Activated naive CD4-positive, alpha-beta T cell (primary cell): Measurements from ENCODE around the gene FXYD7.
A peak's percentile ranks its signal among the peaks of the same experiment; 100 is the strongest.

Experiments used
- DNase-seq, 4 experiments: peaks; one replicate each; lab custom pipeline; 2025; lab: John Stamatoyannopoulos, UW

The FXYD7 gene

DNA sequence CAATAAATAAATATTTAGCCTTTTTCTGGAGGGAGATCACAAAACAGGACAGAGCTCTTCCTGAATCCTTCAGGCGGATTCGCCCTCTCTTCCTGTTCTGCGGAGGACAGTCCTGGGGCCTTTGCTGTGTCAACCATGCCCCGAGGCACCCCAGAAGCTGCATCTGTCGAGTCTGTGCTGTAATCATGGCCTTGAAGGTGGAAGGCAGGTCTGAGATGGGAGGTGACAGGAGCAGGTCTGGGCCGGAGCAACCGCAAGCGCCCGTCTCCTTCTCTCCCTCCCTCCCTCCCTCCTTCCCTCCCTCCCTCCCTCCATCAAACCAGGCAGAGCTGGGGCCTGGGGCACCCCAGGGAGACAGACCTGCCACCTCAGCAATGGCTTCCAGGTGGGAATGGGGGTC lies 32.1 kb upstream of the FXYD7 start:
- DNase-seq: no peak

DNA sequence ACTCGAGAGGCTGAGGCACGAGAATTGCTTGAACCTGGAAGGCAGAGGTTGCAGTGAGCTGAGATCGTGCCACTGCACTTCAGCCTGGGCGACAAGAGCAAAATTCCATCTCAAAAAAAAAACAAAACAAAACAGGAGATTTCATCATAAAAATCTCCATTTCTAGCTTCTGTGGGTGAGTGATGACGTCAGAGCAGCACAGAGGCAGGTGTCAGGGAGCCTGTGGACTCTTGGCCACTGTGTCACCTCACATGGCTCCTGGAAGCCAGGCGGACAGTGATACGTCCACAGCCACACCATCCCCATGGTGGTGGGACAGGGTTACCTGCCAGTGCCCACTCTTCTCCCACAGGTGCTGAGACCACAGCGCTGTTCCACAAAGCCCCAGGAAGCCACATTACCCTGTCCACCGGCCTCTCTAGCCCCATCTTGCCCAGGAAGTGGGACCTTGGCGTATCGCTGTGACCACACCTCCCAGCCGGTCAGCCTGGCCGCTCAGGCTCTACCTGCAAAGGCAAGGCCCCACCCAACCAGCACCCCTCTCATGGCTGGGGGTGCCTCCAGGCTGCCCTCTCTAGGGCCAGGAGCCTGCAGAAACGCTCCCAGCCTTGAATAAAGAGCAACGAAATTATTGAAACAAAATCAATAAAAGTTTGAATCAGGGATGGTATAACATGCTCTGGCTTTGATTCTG lies 29.9 kb upstream of the FXYD7 start:
- no peak for DNase-seq

DNA sequence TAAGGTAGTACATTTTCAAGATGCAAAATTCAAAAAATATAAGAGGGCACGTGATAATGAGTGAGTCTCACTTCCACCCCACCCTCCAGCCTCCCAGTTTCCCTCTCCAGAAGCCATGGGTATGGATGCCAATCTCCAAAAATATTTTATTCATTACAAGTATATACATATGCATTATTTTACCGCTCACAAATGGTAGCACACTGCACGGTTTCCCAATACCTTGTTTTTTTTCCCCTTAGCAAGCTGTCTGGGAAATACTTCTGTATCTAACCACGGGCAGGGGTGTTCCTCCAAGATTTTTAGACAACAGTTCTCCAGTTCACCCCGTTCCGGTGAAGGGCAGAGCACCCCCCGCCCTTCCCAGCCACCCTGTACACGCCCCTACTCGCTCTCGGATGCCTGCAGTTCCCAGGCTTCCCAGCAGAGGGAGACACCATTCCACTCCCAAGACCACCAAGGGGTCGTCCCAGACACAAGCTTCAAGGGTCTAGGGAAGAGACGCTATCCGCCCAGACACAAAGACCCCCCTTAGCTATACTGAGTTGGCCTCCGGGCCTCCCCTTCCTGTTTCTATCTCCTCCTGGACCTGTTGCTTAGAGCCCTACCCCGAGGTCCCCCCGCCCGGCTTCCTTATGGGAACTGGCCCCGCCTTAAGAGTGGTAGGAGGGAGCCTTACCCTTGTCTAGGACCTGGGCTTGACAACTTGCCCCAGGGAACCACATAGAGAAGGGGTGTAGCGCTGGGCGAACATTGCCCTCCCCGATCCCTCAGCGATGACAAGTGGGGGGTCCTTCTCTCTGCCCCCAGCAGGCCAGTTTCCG lies 28.5 kb upstream of the FXYD7 start:
- DNase-seq: peak; percentile 45 to 63 (median 52)

DNA sequence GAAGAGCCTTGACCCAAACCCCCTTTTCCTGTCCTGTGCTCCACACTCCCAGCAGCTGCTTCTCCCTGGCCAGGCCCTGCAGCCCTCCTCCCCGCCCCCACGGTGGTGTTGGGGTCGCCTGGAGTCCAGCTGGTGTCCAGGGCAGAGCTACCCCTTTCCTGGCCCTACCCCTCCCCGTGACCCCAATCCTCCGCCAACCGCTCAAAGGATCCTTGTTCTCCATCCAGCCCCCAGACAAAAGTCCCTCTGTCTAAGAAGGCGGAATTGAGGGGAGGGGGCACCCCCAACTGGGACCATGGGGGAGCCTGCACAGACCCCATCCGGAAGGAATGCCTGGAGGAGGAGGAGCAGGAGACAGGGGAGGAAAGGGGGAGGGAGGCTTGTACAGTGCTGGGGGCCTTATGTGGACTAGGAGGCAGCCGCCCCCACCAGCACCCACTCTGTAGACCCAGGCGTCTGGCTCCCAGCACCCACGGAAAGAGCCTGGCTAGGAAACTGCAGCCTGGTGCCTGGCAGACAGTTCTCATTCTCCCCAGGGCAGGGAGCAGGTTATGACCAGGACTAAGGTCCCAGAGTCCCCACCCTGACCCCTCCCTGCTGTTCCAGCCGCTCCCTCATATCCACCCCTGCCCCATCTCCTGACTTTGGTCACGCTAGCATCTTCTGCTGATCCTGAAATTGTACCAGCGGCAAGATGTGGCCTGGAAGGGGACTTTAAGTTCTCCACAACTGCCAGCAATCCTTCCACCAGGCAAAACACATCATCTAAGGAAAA lies 27.7 kb upstream of the FXYD7 start, which contains the start of gene FXYD3:
Gene FXYD3 (plus strand): TSS at position 647 of the 775 bp plus-strand sequence. CDS start 3,554 bp downstream, outside the sequence.
- no peak for DNase-seq

DNA sequence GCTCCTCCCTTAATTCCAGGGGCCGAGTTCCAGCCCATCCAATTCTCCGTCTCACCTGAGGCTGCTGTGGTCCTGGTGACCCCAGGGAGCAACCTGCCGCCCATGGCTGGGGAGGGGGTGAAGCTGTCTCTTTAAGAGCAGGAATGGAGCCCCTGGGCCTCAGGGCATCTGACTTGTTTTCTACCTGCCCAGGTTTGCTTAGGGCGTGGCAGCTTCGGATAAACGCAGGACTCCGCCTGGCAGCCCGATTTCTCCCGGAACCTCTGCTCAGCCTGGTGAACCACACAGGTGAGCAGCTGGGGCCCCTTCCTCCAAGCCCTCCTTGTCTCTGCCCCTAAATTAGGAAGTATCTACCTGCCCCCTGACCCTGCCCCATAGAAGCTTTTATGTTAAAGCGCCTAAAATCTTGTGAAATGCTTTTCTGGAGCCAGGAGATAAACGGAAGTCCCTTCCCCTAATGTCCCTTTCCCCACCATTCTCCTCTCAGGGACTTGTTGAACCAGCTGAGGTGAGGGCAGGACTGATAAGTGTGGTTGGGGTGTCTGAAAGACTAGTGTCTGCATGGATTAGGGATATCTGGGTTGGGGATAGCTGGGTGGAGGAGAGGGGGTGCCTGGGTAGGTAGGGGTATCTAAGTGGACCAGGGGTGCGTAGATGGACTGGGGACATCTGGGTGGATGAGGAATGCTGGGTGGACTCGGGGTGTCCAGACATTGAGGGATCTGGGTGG lies 26.8 kb upstream of the FXYD7 start:
- no peak for DNase-seq

DNA sequence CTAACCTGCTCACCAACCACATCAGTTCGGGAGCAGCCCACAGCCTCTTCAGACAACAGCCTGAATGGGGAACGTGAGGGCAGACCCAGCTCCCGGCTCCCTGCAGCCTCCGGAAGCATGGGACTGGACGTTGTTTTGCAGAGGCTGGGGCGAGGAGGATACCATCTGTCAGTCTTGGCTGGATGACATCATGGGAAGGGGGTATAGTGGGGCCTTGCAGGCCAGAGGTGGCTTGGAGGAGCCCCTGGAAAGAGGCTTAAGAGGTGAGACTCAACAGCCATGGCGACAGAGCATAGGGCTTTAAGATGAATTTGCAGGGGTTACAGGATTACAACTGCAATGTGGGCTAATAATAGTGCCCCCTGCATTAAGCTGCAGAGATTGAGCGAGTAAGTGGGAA lies 25.9 kb upstream of the FXYD7 start:
- DNase-seq: no peak

DNA sequence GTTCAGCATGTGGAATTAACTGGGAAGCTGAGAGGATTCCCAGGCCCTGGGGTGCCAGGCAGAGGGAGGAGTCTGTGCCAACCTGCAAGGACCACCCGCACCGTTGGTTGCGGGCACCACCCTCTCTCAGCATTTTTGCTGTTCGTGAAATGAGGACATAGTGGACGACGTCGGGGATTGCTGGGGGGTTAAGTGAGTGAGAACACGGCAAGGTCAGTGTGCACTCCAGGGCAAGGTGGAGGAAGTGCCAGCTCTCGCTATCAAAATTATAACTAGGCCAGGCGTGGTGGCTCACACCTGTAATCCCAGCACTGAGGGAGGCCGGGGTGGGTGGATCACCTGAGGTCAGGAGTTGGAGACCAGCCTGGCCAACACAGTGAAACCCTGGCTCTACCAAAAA lies 25.3 kb upstream of the FXYD7 start:
- no peak for DNase-seq

DNA sequence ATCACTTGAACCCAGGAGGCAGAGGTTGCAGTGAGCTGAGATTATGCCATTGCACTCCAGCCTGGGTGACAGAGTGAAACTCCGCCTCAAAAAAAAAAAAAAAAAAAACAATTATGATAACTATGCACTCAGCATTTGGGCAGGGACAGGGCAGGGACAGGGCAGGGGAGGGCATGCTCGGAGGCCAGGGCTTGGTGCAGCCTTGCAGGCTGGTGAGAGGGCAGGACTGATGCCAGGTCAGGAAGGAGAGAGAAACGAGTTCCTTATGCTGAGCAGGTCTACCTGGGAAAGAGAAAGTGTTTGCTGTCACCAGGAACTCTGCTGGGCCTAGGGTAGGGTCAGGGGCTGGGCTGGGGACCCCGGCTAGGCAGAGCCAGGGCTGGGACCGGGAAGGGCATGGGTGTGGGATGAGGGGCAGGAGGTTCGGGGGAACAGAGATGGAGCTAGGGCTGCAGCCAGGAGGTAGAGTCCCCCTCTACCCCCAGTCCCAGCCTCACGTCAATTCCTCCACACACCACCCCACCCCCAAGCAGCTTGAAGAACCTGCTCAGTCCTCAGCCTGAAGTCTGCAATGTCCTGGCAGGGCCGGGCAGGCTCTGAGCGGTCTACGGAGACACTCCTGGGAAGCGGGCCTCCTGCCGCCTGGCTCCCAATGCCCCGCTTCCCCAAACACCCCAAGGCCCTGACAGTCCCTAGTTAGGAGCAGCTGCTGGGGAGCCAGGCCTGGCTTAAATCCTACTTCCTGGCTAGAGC lies 24.6 kb upstream of the FXYD7 start:
- DNase-seq: no peak

DNA sequence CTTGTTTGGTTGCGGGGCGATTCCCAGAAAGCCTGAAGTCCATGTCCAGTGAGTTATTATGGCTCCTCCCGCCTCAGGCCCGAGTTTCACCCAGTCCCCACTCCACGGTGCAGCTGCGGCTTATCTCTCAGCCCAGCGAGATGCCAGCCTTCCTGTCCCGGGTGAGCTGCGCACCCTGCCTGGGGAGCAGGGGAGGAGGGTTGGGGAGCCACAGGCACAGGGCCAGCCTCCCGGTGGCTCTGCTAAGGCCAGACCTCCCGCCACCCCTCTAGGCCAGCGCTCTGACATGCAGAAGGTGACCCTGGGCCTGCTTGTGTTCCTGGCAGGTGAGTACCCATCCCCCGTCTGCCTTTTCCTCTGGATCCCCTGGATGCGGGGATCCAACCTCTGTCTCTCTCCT lies 24.0 kb upstream of the FXYD7 start:
- DNase-seq: no peak

DNA sequence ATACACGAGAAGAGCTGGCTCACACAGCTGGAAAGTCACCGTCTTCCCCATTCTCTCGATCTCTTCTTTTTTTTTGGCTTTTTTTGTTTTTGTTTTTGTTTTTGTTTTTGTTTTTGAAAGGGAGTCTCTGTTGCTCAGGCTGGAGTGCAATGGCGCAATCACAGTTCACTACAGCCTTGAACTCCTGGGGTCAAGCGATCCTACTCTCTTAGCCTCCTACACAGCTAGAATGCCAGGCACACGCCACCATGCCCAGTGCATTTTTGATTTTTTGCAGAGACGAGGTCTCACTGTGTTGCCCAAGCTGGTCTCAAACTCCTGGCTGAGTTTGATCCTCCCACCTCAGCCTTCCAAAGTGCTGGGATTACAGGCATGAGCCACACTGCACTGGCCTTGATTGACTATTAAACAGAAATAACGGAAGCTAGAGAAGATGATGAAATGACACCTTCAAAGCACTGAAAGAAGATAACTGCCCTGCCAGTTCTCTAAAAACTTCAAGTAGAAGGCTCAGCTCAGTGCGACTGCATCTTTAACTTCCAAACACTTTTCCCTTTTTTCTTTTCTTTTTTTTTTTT lies 23.4 kb upstream of the FXYD7 start:
- DNase-seq: no peak

DNA sequence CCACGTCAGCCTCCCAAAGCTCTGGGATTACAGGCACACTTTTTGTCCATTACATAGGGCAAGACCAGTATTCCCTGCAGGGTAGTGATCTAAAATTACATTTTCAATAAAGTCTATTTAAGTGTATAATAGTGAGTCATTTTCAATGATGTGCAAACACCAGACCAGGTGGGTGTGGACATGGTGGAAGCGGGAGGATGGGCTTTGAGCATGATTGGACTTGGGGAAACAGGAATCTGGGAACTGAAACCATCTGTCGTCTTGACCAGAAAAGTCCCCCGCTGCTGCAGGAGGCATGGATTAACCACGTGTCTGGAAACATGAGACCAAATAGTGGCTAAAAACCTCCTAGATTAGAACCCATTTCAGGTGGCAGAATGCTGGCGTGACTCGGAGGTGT lies 22.6 kb upstream of the FXYD7 start:
- DNase-seq: no peak

DNA sequence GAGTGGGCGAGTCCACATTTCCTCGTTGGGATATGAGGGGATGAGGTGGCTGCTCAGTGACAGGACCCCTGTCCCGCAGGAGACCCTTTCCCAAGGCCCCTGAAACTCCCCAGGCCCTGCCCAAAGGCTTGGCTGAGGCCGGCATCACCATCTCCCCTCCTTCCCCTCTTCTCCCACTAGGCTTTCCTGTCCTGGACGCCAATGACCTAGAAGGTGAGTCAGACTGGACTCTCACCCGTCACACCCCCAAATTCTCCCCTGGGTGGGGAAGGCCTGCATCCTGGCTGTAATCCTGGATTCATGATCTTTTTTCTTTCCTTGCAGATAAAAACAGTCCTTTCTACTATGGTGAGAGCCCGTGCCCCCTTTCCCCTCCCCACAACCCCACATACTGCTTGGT lies 22.2 kb upstream of the FXYD7 start:
- DNase-seq: no peak

DNA sequence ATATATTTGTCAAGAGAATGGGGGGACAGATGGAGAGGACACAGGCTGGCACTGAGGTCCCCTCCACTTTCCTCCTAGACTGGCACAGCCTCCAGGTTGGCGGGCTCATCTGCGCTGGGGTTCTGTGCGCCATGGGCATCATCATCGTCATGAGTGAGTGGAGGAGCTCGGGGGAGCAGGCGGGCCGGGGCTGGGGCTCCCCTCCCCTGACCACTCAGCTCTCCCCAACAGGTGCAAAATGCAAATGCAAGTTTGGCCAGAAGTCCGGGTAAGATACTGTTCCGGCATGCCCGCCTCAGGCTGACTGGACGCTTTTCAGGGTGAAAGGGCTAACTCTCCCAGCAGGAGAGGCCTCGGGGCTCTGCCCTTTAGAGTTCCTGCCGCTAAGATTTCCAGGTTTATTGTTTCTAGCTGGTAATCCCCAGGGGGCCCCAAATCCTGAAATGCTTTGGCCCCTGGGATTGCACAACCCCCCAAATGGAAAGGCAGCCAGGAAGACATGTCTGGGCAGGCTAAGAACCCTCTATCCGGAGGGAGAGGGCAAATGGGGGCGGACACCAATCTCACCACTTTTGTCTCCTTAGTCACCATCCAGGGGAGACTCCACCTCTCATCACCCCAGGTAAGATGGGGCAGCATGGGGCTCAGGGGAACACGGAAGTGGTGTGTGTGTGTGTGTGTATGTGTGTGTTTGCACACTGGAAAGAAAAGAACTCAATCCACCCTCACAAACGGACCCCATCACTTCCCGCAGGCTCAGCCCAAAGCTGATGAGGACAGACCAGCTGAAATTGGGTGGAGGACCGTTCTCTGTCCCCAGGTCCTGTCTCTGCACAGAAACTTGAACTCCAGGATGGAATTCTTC lies 20.1 kb upstream of the FXYD7 start:
- DNase-seq: no peak

DNA sequence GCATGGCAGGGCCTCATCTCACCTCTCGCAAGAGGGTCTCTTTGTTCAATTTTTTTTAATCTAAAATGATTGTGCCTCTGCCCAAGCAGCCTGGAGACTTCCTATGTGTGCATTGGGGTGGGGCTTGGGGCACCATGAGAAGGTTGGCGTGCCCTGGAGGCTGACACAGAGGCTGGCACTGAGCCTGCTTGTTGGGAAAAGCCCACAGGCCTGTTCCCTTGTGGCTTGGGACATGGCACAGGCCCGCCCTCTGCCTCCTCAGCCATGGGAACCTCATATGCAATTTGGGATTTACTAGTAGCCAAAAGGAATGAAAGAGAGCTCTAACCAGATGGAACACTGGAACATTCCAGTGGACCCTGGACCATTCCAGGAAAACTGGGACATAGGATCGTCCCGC lies 19.5 kb upstream of the FXYD7 start:
- DNase-seq: no peak

DNA sequence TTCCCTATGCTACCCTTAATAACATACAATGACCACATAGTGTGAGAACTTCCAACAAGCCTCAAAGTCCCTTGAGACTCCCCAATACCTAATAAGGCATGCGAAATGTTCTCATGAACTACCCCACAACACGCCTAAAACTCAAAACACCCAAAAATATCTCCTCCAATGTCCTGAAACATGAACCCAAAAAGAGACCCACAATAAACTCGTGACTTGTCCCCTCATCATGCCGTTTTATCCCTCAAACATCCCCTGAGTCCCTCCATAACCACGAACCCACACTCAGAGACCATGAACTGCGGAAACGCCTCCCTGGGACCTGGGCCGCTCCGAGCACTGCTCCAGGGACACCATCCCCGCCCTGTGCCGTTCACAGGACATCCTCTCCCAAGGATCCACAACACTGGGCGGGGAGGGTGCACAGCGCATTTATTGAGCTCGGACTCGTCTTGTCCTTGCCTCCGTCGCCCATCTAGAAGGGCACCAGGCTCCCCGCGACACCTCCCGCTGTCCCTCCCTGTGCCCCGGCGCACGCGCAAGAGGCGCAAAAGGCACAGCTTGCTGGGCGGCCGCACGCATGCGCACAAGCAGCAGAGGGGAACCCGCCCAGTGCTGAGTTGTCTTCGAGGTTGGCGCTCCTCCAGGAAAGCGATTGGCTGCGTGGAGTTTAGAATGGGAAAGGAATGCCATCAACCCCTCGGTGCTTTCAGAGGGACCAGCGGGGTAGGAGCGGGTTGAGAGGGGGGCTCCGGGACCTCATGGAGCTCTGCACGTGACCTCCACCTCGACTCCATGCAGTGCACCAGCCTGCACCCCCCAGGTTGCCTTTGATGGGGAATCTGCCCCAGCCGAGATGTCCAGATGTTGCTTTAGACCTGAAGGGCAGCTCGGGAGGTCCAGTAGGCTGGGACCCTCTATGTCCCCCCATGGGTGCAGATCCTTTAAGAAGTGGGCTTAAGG lies 18.7 kb upstream of the FXYD7 start:
- DNase-seq: peak; percentile 57 to 83 (median 74)

DNA sequence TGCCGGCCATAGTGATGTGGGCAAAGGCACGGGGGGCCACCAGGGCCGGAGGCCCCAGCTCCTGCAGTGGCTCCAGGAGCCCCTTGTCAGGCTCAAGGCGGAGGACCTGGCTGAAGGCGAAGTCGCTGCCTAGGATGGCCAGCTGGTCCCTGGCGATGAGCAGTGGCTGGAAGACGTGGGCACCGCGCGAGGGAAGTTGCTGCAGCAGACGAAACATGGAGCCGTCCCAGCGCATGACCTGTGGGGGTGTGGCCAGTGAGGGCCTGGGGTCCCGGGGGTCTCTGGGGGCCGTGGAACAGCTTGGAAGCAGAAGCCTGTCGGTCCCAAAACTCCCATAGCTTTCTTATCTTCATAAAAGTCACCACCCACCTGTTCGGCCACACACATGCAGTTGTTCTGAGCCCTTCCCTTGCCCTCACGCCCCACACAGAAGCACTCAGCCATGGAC lies 17.8 kb upstream of the FXYD7 start:
- DNase-seq: no peak

DNA sequence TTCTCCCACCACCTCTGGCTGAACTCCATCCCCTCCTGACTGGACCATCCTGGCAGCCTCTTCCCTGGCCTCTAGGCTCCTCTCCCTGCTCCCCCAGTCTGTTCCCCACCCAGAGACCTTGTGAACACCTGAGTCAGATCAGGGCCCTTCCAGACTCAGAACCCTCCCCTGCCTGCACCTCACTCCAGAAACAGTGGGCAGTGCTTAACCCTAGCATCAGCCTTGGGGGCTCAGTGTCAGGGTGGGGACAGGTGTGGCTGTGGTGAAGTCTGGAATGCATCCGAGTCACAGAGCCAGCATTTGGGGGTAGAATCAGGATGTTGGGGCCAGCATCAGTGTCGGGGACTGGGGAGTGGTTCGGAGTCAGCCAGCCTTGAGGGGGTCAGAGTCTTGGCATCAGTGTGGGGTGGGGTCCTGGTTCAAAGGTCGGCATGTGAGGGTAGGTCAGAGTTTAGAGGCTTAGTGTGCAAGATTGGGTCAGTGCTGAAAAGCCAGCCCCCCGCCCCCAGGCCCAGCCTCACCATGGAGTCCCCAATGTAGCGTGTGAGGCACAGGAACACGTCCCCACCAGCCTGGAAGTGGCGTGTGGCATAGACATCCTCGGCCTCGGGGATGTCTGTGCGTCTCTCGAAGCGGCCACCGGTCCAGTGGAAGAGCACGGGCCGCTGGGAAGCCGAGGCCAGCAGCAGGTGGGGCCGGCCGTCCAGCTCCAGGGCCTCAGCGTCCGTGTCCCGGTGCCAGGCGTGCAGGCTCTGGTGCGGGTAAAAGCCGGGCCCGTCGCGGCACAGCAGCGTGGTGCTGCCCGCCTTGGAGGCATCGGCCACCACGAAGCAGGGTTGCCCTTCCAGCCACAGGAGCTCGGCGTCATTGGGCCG lies 17.1 kb upstream of the FXYD7 start:
- no peak for DNase-seq

DNA sequence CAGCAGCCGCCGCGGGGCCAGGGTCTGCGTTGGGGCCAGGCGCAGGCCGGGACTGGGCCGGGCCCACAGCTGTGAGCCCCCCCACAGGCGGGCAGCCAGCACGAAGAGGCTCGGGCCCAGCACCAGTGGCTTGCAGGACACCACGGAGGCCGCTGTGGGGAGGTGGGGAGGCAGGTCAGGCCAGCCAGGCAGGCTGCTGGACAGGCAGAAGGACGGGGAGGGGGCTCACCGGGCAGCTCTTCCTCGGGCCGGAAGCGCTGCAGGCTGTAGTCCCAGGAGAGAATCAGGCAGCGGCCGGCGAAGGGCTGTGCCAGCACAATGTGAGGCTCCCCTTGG lies 16.5 kb upstream of the FXYD7 start:
- no peak for DNase-seq
